GM18868 (cell line): ENCODE results near the gene CDKN1B.

Experiments
- ATAC-seq: cut with Tn5 transposase; IDR thresholded peaks from one replicate; pipeline ENCODE4 v1.9.1; 2021; ENCODE audit warnings: mild to moderate bottlenecking, moderate library complexity; ENCODE audit not compliant: unreplicated experiment

The CDKN1B gene

DNA sequence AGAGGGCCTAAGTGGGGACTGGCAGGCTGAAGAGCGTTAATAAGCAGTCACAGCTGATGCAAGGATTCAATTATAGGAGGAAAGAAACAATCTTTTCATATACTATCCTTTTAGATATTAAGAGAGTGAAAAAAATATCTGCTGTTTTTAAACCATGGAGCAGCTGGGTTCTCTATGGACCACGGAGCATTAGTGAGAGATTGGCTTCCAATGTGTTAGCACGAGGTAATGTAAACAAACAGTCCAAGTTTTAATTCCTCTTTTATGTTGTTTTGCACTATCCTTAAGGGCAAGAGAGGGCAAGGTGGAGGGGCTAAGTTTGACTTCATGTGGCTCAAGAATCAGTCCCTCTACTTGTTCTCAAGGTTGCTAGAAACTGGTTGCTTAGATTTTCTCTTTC, 30.9 kb downstream of the CDKN1B start:
- no peak for ATAC-seq

DNA sequence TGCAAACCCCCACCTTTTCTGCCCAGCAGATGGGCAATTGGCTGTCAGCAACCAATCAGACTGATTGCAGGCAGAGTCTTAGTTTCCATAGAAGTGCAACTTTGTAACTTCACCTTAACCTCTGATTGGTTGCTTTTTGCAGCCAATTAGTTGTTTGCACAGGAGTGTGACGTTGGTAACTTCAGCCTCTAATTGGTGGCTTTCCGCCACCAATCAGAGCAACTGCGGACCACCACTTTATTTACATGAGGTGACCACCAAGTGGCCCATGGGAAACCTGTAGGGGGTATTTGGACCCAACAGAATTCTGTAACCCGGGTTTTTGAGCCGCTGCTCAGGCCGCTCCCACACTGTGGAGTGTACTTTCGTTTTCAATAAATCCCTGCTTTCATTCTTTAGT, 32.3 kb downstream of the CDKN1B start:
- no peak for ATAC-seq

- no peak for ATAC-seq
Measured at GRCh38 chr12:12755923-12756322, 38.8 kb downstream of the CDKN1B start.

DNA sequence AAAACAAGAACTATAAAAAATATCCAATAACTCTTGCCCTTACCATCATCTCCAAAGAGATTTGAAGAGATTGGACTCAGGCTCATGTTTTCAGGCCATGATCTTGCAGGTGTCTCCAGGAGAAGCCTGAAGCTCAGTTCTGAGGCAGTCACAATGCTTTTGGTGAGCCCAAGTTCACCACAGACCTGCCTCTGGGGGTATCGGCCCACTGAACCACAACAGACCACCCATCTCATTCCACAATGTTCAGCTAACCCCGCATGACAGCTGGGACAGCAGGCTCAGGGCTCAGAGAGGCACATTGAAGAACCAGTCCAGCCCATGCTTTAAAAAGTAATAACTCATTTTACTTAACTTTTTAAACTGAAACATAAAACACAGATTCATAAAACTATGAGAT, 40.0 kb downstream of the CDKN1B start:
- no peak for ATAC-seq

- no peak for ATAC-seq
Measured at GRCh38 chr12:12759234-12759915, 42.2 kb downstream of the CDKN1B start.

DNA sequence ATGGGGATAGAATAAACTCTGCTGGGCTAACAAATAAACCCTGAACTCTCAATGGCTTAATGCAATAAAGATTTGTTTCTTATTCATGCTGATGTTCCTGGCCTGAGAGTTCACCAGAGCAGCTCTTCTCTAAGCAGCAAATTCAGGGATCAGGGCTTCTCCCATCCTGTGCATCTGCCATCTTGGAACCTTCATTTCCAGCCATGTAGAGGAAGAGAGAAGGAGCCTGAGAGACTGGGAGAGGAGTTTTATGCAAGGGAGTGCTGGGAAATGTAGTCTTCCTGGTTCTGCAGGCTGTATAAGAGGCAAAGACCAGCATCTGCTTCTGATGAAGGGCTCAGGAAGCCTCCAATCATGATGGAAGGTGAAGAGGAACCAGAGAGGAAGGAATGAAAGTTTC, 47.7 kb downstream of the CDKN1B start:
- no peak for ATAC-seq

DNA sequence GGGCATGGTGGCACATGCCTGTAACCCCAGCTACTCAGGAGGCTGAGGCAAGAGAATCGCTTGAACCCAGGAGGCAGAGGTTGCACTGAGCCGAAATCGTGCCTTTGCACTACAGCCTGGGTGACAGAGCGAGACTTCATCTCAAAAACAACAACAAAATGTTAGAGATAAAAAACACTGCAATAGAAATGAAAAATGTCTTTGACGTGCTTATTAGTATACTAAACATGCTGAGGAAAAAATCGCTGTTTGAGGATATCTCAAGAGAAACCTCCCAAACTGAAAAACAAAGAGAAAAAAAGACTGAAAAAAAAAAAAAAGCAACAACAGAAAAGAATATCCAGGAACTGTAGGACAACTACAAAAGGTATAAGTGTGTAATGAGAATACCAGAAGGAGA, 53.1 kb downstream of the CDKN1B start:
- no peak for ATAC-seq
